ENCODE data around the gene PFN1.

Gene PFN1

GRCh38 chr17:4946312-4946976, 1.9 kb downstream of the PFN1 start:
- H3K36me3 ChIP-seq (ENCODE audit: control insufficient read depth in 2 of 2, insufficient read depth in 2 of 2, low read length in 2 of 2), result peaks cover 40 to 42% of the 10 kb centered on the region in 2 donors

GRCh38 chr17:4945944-4946280, 2.4 kb downstream of the PFN1 start:
- Histone ChIP-seq H3K9ac (ENCODE audit: low read depth in 1 of 2, low read length in 2 of 2) (peak overlapping the region; percentile 65 to 72), H3K36me3 (ENCODE audit: control insufficient read depth in 2 of 2, insufficient read depth in 2 of 2, low read length in 2 of 2) (peaks cover 40 to 42% of the 10 kb centered on the region in 2 donors), H3K4me1 (ENCODE audit: control insufficient read depth in 2 of 2, insufficient read depth in 2 of 2, low read length in 2 of 2) (peaks cover 45% of the 10 kb centered on the region in 2 donors)

More at GRCh38 chr17:4946312-4946976, 1.9 kb downstream of the PFN1 start:
- Histone ChIP-seq H3K4me3 (ENCODE audit: low read length in 2 of 2) (peak overlapping the region; percentile 89 to 93), H3K9ac (ENCODE audit: low read depth in 1 of 2, low read length in 2 of 2) (peak overlapping the region; percentile 65 to 72), H3K27ac (ENCODE audit: low read depth in 2 of 2, low read length in 2 of 2) (peak overlapping the region; percentile 100), H3K9me3 (ENCODE audit: control insufficient read depth in 2 of 2, low read length in 2 of 2) (no peaks in the 10 kb centered on the region), H3K27me3 (ENCODE audit: control insufficient read depth in 2 of 2, insufficient read depth in 2 of 2, low read length in 2 of 2) (no peaks in the 10 kb centered on the region), H3K4me1 (ENCODE audit: control insufficient read depth in 2 of 2, insufficient read depth in 2 of 2, low read length in 2 of 2) (peaks cover 40% of the 10 kb centered on the region in 2 donors)

GRCh38 chr17:4945176-4945943, 3.0 kb downstream of the PFN1 start:
- Histone ChIP-seq H3K36me3 (ENCODE audit: control insufficient read depth in 2 of 2, insufficient read depth in 2 of 2, low read length in 2 of 2) (peaks cover 40 to 42% of the 10 kb centered on the region in 2 donors), H3K27me3 (ENCODE audit: control insufficient read depth in 2 of 2, insufficient read depth in 2 of 2, low read length in 2 of 2) (no peaks in the 10 kb centered on the region), H3K27ac (ENCODE audit: low read depth in 2 of 2, low read length in 2 of 2) (peak overlapping the region; percentile 73 to 100), H3K4me1 (ENCODE audit: control insufficient read depth in 2 of 2, insufficient read depth in 2 of 2, low read length in 2 of 2) (peaks cover 41 to 44% of the 10 kb centered on the region in 2 donors), H3K4me3 (ENCODE audit: low read length in 2 of 2) (peak overlapping the region; percentile 89 to 93), H3K9ac (ENCODE audit: low read depth in 1 of 2, low read length in 2 of 2) (peak overlapping the region; percentile 11 to 41), H3K9me3 (ENCODE audit: control insufficient read depth in 2 of 2, low read length in 2 of 2) (no peaks in the 10 kb centered on the region)

More at GRCh38 chr17:4945944-4946280, 2.4 kb downstream of the PFN1 start:
- no peaks in the 10 kb centered on the region for H3K9me3 ChIP-seq (ENCODE audit: control insufficient read depth in 2 of 2, low read length in 2 of 2)
- no peaks in the 10 kb centered on the region for H3K27me3 ChIP-seq (ENCODE audit: control insufficient read depth in 2 of 2, insufficient read depth in 2 of 2, low read length in 2 of 2)
- H3K4me3 ChIP-seq (ENCODE audit: low read length in 2 of 2), result peak overlapping the region; percentile 89 to 93
- H3K27ac ChIP-seq (ENCODE audit: low read depth in 2 of 2, low read length in 2 of 2), result peak overlapping the region; percentile 100

- Histone ChIP-seq H3K9me3 (ENCODE audit: control insufficient read depth in 2 of 2, low read length in 2 of 2) (no peaks in the 10 kb centered on the region), H3K27ac (ENCODE audit: low read depth in 2 of 2, low read length in 2 of 2) (peak overlapping the region; percentile 73 to 100), H3K27me3 (ENCODE audit: control insufficient read depth in 2 of 2, insufficient read depth in 2 of 2, low read length in 2 of 2) (no peaks in the 10 kb centered on the region), H3K36me3 (ENCODE audit: control insufficient read depth in 2 of 2, insufficient read depth in 2 of 2, low read length in 2 of 2) (peaks cover 40 to 42% of the 10 kb centered on the region in 2 donors), H3K4me1 (ENCODE audit: control insufficient read depth in 2 of 2, insufficient read depth in 2 of 2, low read length in 2 of 2) (peaks cover 37 to 40% of the 10 kb centered on the region in 2 donors), H3K9ac (ENCODE audit: low read depth in 1 of 2, low read length in 2 of 2) (peak overlapping the region; percentile 11 to 41), H3K4me3 (ENCODE audit: low read length in 2 of 2) (peak overlapping the region in 1 of 2 donors; percentile 54)
Observed at GRCh38 chr17:4944554-4945175, 3.7 kb downstream of the PFN1 start.

GRCh38 chr17:4944163-4944553, 4.2 kb downstream of the PFN1 start:
- peak overlapping the region in 1 of 2 donors; percentile 54 for H3K4me3 ChIP-seq (ENCODE audit: low read length in 2 of 2)
- peak overlapping the region in 1 of 2 donors; percentile 32 for H3K9ac ChIP-seq (ENCODE audit: low read depth in 1 of 2, low read length in 2 of 2)
- no peaks in the 10 kb centered on the region for H3K27me3 ChIP-seq (ENCODE audit: control insufficient read depth in 2 of 2, insufficient read depth in 2 of 2, low read length in 2 of 2)
- H3K36me3 ChIP-seq (ENCODE audit: control insufficient read depth in 2 of 2, insufficient read depth in 2 of 2, low read length in 2 of 2), result peaks cover 40 to 42% of the 10 kb centered on the region in 2 donors
- no peaks in the 10 kb centered on the region for H3K9me3 ChIP-seq (ENCODE audit: control insufficient read depth in 2 of 2, low read length in 2 of 2)
- H3K4me1 ChIP-seq (ENCODE audit: control insufficient read depth in 2 of 2, insufficient read depth in 2 of 2, low read length in 2 of 2), result peaks cover 39 to 42% of the 10 kb centered on the region in 2 donors
- H3K27ac ChIP-seq (ENCODE audit: low read depth in 2 of 2, low read length in 2 of 2), result peak overlapping the region; percentile 73 to 100

GRCh38 chr17:4942760-4943508, 5.4 kb downstream of the PFN1 start:
- Histone ChIP-seq H3K4me3 (ENCODE audit: low read length in 2 of 2) (no peak overlapping the region), H3K9me3 (ENCODE audit: control insufficient read depth in 2 of 2, low read length in 2 of 2) (no peaks in the 10 kb centered on the region), H3K9ac (ENCODE audit: low read depth in 1 of 2, low read length in 2 of 2) (no peak overlapping the region), H3K27me3 (ENCODE audit: control insufficient read depth in 2 of 2, insufficient read depth in 2 of 2, low read length in 2 of 2) (no peaks in the 10 kb centered on the region), H3K36me3 (ENCODE audit: control insufficient read depth in 2 of 2, insufficient read depth in 2 of 2, low read length in 2 of 2) (peaks cover 45 to 47% of the 10 kb centered on the region in 2 donors), H3K27ac (ENCODE audit: low read depth in 2 of 2, low read length in 2 of 2) (peak overlapping the region in 1 of 2 donors; percentile 2), H3K4me1 (ENCODE audit: control insufficient read depth in 2 of 2, insufficient read depth in 2 of 2, low read length in 2 of 2) (peaks cover 52 to 54% of the 10 kb centered on the region in 2 donors)

GRCh38 chr17:4941319-4941610, 7.1 kb downstream of the PFN1 start:
- H3K27ac ChIP-seq (ENCODE audit: low read depth in 2 of 2, low read length in 2 of 2), result peak overlapping the region; percentile 89 to 91
- peaks cover 48 to 58% of the 10 kb centered on the region in 2 donors for H3K36me3 ChIP-seq (ENCODE audit: control insufficient read depth in 2 of 2, insufficient read depth in 2 of 2, low read length in 2 of 2)
- H3K9me3 ChIP-seq (ENCODE audit: control insufficient read depth in 2 of 2, low read length in 2 of 2), result no peaks in the 10 kb centered on the region
- no peaks in the 10 kb centered on the region for H3K27me3 ChIP-seq (ENCODE audit: control insufficient read depth in 2 of 2, insufficient read depth in 2 of 2, low read length in 2 of 2)
- peak overlapping the region; percentile 92 to 99 for H3K9ac ChIP-seq (ENCODE audit: low read depth in 1 of 2, low read length in 2 of 2)
- H3K4me3 ChIP-seq (ENCODE audit: low read length in 2 of 2), result peak overlapping the region; percentile 79 to 87
- H3K4me1 ChIP-seq (ENCODE audit: control insufficient read depth in 2 of 2, insufficient read depth in 2 of 2, low read length in 2 of 2), result peaks cover 46% of the 10 kb centered on the region in 2 donors

GRCh38 chr17:4940555-4941318, 7.6 kb downstream of the PFN1 start:
- H3K9ac ChIP-seq (ENCODE audit: low read depth in 1 of 2, low read length in 2 of 2), result peak overlapping the region; percentile 92 to 99
- H3K27ac ChIP-seq (ENCODE audit: low read depth in 2 of 2, low read length in 2 of 2), result peak overlapping the region; percentile 89 to 91
- H3K4me3 ChIP-seq (ENCODE audit: low read length in 2 of 2), result peak overlapping the region; percentile 79 to 87
- H3K9me3 ChIP-seq (ENCODE audit: control insufficient read depth in 2 of 2, low read length in 2 of 2), result no peaks in the 10 kb centered on the region
- H3K27me3 ChIP-seq (ENCODE audit: control insufficient read depth in 2 of 2, insufficient read depth in 2 of 2, low read length in 2 of 2), result no peaks in the 10 kb centered on the region
- H3K4me1 ChIP-seq (ENCODE audit: control insufficient read depth in 2 of 2, insufficient read depth in 2 of 2, low read length in 2 of 2), result peaks cover 41% of the 10 kb centered on the region in 2 donors
- H3K36me3 ChIP-seq (ENCODE audit: control insufficient read depth in 2 of 2, insufficient read depth in 2 of 2, low read length in 2 of 2), result peaks cover 43 to 57% of the 10 kb centered on the region in 2 donors

GRCh38 chr17:4939796-4940554, 8.4 kb downstream of the PFN1 start, which contains the start of the genes RNF167 and SLC25A11:
RNF167 (plus strand) TSS chr17:4940268; CDS start chr17:4940910, 642 bp downstream.
SLC25A11 (minus strand) TSS chr17:4940046; CDS start chr17:4939910, 136 bp downstream.
- Histone ChIP-seq H3K27me3 (ENCODE audit: control insufficient read depth in 2 of 2, insufficient read depth in 2 of 2, low read length in 2 of 2) (no peaks in the 10 kb centered on the region), H3K36me3 (ENCODE audit: control insufficient read depth in 2 of 2, insufficient read depth in 2 of 2, low read length in 2 of 2) (peaks cover 41 to 49% of the 10 kb centered on the region in 2 donors), H3K4me1 (ENCODE audit: control insufficient read depth in 2 of 2, insufficient read depth in 2 of 2, low read length in 2 of 2) (peaks cover 33 to 34% of the 10 kb centered on the region in 2 donors)

More at GRCh38 chr17:4939796-4940554, 8.4 kb downstream of the PFN1 start, which contains the start of the genes RNF167 and SLC25A11:
- H3K9ac ChIP-seq (ENCODE audit: low read depth in 1 of 2, low read length in 2 of 2), result peak within 1 kb of the TSS; percentile 92 to 99
- H3K4me3 ChIP-seq (ENCODE audit: low read length in 2 of 2), result peak within 1 kb of the TSS; percentile 79 to 87
- peak within 1 kb of the TSS; percentile 89 to 91 for H3K27ac ChIP-seq (ENCODE audit: low read depth in 2 of 2, low read length in 2 of 2)
- H3K9me3 ChIP-seq (ENCODE audit: control insufficient read depth in 2 of 2, low read length in 2 of 2), result no peaks in the 10 kb centered on the region

Data from mucosa of rectum (tissue), 2 donors.